IPS-20b (cell line): Measurements from ENCODE around the gene KRT16.
"Not testable (repeated sequence)": the region's sequence is repeated elsewhere in the genome, so short reads cannot be mapped to it uniquely, and the experiment has no call there.

Source experiments
- H3K27ac ChIP-seq: one replicate; pipeline ENCODE4 v1.5.1; 2013; ENCODE audit warnings: low read length
- H3K27me3 ChIP-seq: 2 replicates; pipeline ENCODE4 v1.6.1; 2013; ENCODE audit warnings: mild to moderate bottlenecking, low read length, inconsistent platforms; ENCODE audit not compliant: insufficient read depth
- H3K36me3 ChIP-seq: 2 replicates; pipeline ENCODE4 v1.6.1; 2013; ENCODE audit warnings: low read depth, mild to moderate bottlenecking, inconsistent platforms, low read length, moderate library complexity; ENCODE audit not compliant: insufficient read depth
- H3K4me1 ChIP-seq: 2 replicates; pipeline ENCODE4 v1.6.1; 2013; ENCODE audit warnings: mild to moderate bottlenecking, control low read depth, inconsistent platforms, low read length, moderate library complexity; ENCODE audit not compliant: insufficient read depth
- H3K4me3 ChIP-seq: 2 replicates; pipeline ENCODE4 v1.5.1; 2013; ENCODE audit warnings: mild to moderate bottlenecking, low read length, inconsistent platforms
- H3K9ac ChIP-seq: 2 replicates; pipeline ENCODE4 v1.6.1; 2013; ENCODE audit warnings: low read depth, mild to moderate bottlenecking, inconsistent platforms, low read length, moderate library complexity
- H3K9me3 ChIP-seq: 2 replicates; pipeline ENCODE4 v1.6.1; 2013; ENCODE audit warnings: mild to moderate bottlenecking, low read depth, low read length, inconsistent platforms; ENCODE audit not compliant: insufficient read depth

Gene KRT16

GRCh38 chr17:41593306-41593981 is 19.1 kb downstream of the KRT16 start:
- Histone ChIP-seq H3K9me3 (no peaks in the 10 kb centered on the region), H3K27me3 (no peaks in the 10 kb centered on the region), H3K4me3 (no peak overlapping the region), H3K36me3 (no peaks in the 10 kb centered on the region), H3K9ac (no peak overlapping the region), H3K27ac (no peak overlapping the region), H3K4me1 (no peaks in the 10 kb centered on the region)

- Histone ChIP-seq H3K27me3 (no peaks in the 10 kb centered on the region), H3K9me3 (no peaks in the 10 kb centered on the region)
Measured at GRCh38 chr17:41592601-41593305, 19.8 kb downstream of the KRT16 start.

GRCh38 chr17:41589301-41589700 is 23.3 kb downstream of the KRT16 start:
- no peaks in the 10 kb centered on the region for H3K4me1 ChIP-seq
- H3K27me3 ChIP-seq = no peaks in the 10 kb centered on the region
- no peak overlapping the region for H3K4me3 ChIP-seq
- no peaks in the 10 kb centered on the region for H3K36me3 ChIP-seq
- no peaks in the 10 kb centered on the region for H3K9me3 ChIP-seq
- H3K27ac ChIP-seq = no peak overlapping the region
- H3K9ac ChIP-seq = no peak overlapping the region

More at GRCh38 chr17:41592601-41593305, 19.8 kb downstream of the KRT16 start:
- no peaks in the 10 kb centered on the region for H3K4me1 ChIP-seq
- no peaks in the 10 kb centered on the region for H3K36me3 ChIP-seq
- no peak overlapping the region for H3K9ac ChIP-seq
- no peak overlapping the region for H3K4me3 ChIP-seq
- H3K27ac ChIP-seq = no peak overlapping the region

- Histone ChIP-seq H3K9me3 (no peaks in the 10 kb centered on the region), H3K9ac (no peak overlapping the region), H3K4me3 (no peak overlapping the region), H3K36me3 (no peaks in the 10 kb centered on the region), H3K4me1 (no peaks in the 10 kb centered on the region), H3K27ac (no peak overlapping the region), H3K27me3 (no peaks in the 10 kb centered on the region)
Measured at GRCh38 chr17:41588126-41588810, 24.3 kb downstream of the KRT16 start.

- Histone ChIP-seq H3K9ac (no peak within 1 kb of the TSS), H3K4me1 (no peaks in the 10 kb centered on the region), H3K9me3 (no peaks in the 10 kb centered on the region), H3K27me3 (no peaks in the 10 kb centered on the region), H3K27ac (no peak within 1 kb of the TSS), H3K36me3 (no peaks in the 10 kb centered on the region), H3K4me3 (no peak within 1 kb of the TSS)
Measured at GRCh38 chr17:41586863-41587495, 25.6 kb downstream of the KRT16 start, which contains the start of gene KRT14. KRT14 (minus strand) TSS chr17:41586895; CDS start chr17:41586834, 61 bp downstream.

- no peaks in the 10 kb centered on the region for H3K9me3 ChIP-seq
- H3K36me3 ChIP-seq = no peaks in the 10 kb centered on the region
- H3K4me1 ChIP-seq = no peaks in the 10 kb centered on the region
- H3K27ac ChIP-seq = no peak overlapping the region
- peaks cover 1% of the 10 kb centered on the region for H3K27me3 ChIP-seq
- H3K4me3 ChIP-seq = no peak overlapping the region
- H3K9ac ChIP-seq = no peak overlapping the region
Measured at GRCh38 chr17:41585301-41586056, 27.1 kb downstream of the KRT16 start.

- not testable (repeated sequence) for H3K9ac ChIP-seq, H3K27ac ChIP-seq
Measured at GRCh38 chr17:41584331-41584927, 28.1 kb downstream of the KRT16 start.

GRCh38 chr17:41583137-41584127 is 29.1 kb downstream of the KRT16 start:
- H3K9ac ChIP-seq = no peak overlapping the region
- H3K36me3 ChIP-seq = no peaks in the 10 kb centered on the region
- no peak overlapping the region for H3K4me3 ChIP-seq
- no peaks in the 10 kb centered on the region for H3K9me3 ChIP-seq
- H3K27ac ChIP-seq = no peak overlapping the region
- no peaks in the 10 kb centered on the region for H3K4me1 ChIP-seq
- peaks cover 8% of the 10 kb centered on the region for H3K27me3 ChIP-seq

More at GRCh38 chr17:41584331-41584927, 28.1 kb downstream of the KRT16 start:
- not testable (repeated sequence) for H3K36me3 ChIP-seq, H3K9me3 ChIP-seq, H3K4me3 ChIP-seq, H3K4me1 ChIP-seq, H3K27me3 ChIP-seq

DNA sequence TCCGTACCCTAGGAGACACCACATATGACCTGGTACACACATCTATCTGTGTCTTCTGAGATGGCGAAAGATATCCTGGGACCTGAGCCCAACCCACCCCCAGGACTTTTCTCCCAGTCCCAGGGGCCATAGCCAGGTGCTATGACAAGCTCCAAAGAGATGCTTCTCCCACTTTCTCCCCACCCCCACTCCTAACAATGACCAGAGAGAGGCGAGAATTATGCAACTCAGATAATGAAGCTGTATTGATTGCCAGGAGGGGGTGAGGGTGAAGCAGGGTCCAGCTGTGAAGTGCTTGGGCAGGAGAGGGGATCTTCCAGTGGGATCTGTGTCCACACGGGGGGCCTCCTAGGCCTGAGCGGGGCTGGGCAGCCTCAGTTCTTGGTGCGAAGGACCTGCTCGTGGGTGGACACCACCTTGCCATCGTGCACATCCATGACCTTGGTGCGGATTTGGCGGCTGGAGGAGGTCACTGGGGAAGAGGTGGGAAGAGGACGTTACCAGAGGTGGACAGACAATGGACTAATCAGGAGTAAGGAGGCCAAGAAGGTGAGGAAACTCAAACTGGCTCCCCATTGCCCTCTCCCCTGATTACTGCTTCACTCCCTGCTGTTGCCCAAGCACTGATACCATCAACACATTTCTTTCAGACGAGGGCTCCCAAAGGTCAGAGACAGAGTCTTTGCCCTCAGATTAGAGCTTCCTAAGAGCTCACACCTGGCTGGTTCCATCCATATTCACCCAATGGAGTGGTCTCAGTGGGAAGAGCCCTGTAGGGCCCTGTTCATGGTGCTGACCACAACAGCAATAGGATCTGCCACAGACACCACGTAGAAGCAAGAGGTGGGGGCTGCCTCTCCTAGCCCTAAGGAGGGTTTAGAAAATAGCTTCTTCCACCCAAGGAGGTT is 30.3 kb downstream of the KRT16 start:
- not testable (repeated sequence) for H3K9ac ChIP-seq, H3K27me3 ChIP-seq, H3K4me3 ChIP-seq, H3K4me1 ChIP-seq, H3K36me3 ChIP-seq, H3K9me3 ChIP-seq, H3K27ac ChIP-seq
